ENCODE results near the gene FAM110C.

DNA sequence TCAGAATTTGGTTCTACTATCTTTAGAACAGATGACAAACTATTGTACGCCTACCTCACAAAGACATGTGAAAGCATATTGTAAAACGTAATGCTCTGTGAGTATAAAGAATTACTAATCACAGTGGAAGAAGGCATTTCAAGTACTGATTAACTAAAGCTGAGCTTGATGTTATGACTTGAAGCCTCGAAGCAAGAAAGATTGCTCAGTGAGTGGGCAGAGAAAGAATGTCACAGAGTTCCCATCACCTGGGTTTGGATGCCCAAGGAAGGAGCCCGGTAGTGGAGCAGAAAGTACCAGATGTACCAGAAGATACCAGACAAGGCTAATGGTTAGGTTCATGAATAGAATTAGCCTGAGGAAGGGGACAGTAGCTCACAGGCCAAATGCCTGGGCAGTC lies 39.5 kb upstream of the FAM110C start:
- TF ChIP-seq, protein P1, sequence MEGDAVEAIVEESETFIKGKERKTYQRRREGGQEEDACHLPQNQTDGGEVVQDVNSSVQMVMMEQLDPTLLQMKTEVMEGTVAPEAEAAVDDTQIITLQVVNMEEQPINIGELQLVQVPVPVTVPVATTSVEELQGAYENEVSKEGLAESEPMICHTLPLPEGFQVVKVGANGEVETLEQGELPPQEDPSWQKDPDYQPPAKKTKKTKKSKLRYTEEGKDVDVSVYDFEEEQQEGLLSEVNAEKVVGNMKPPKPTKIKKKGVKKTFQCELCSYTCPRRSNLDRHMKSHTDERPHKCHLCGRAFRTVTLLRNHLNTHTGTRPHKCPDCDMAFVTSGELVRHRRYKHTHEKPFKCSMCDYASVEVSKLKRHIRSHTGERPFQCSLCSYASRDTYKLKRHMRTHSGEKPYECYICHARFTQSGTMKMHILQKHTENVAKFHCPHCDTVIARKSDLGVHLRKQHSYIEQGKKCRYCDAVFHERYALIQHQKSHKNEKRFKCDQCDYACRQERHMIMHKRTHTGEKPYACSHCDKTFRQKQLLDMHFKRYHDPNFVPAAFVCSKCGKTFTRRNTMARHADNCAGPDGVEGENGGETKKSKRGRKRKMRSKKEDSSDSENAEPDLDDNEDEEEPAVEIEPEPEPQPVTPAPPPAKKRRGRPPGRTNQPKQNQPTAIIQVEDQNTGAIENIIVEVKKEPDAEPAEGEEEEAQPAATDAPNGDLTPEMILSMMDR (IDR thresholded peaks at IDR 0.05; ENCODE audit: low read depth, low read length) = no peak
- TF ChIP-seq EZH2phosphoT487 (IDR thresholded peaks at IDR 0.05; ENCODE audit: low read depth) = no peak

All from OCI-LY3 (cell line).